Activated CD4-positive, alpha-beta memory T cell treated with anti-CD3 and anti-CD28 coated beads for 36 hours (primary cell): ENCODE data around the gene MYRF. TPM values are rescaled to one million over a fixed set of nuclear protein-coding genes. Genes with fewer than 3 reads are reported as not detected.

ENCODE experiments used
- CTCF ChIA-PET: fragments of 350-600 bp; sonication (Branson Sonifier 250); formaldehyde crosslinking; loops from one replicate; lab custom pipeline; 2021; ENCODE audit warnings: antibody characterized with exemption, inconsistent platforms; lab: Charles Lee
- POLR2A ChIA-PET: fragments of 350-600 bp; sonication (Branson Sonifier 250); formaldehyde crosslinking; loops from one replicate; lab custom pipeline; 2021; ENCODE audit warnings: antibody characterized with exemption; lab: Charles Lee
- DNase-seq: peaks from one replicate; pipeline ENCODE4 v3.0.0-alpha.2; 2020
- H3K27ac Mint-ChIP-seq: one replicate; pipeline ENCODE4 v1.8.0; 2021; ENCODE audit warnings: mixed read lengths
- H3K27me3 Mint-ChIP-seq: one replicate; pipeline ENCODE4 v1.8.0; 2021; ENCODE audit warnings: mixed read lengths
- H3K36me3 Mint-ChIP-seq: one replicate; pipeline ENCODE4 v1.8.0; 2021; ENCODE audit warnings: mixed read lengths
- H3K4me1 Mint-ChIP-seq: one replicate; pipeline ENCODE4 v1.8.0; 2021; ENCODE audit warnings: low read depth, mixed read lengths
- H3K4me3 Mint-ChIP-seq: one replicate; pipeline ENCODE4 v1.8.0; 2021; ENCODE audit warnings: mild to moderate bottlenecking, mixed read lengths
- H3K9me3 Mint-ChIP-seq: one replicate; pipeline ENCODE4 v1.8.0; 2021; ENCODE audit warnings: mixed read lengths
- intact Hi-C: fragments of 100-400 bp; cut with micrococcal nuclease; formaldehyde crosslinking; loops from one replicate; pipeline ENCODE4 v1.15.1; 2023
- total RNA-seq, 2 experiments: library from RNA; stranded (reverse); gene quantifications; one replicate each; pipeline ENCODE4 v1.2.3, GENCODE V29; 2021

MYRF gene
- total RNA-seq, 2 experiments from 2014 or later = 1.2 to 1.4 TPM

DNA sequence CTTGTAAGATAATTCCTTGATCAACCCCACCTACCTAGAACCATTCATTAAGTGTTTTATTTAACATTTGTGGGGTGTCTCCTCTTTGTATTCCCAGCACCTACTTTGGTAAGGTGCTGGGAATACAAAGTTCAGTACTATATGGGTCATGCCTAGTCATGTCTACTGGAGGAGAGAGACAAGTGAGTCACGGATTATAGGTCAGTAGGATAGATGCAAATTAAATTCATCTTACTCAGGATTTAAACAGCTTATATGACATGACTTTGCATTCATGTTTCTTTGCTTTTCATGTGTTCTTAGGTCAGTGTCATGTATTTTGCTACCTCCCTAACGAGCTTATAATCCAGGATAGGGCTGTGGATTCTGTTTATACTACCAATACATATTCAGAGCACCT is 67.7 kb downstream of the MYRF start:
- Mint-ChIP-seq H3K27me3 (peaks cover 7% of the 10 kb centered on the region), H3K4me3 (no peak overlapping the region), H3K36me3 (peaks cover 3% of the 10 kb centered on the region), H3K9me3 (no peaks in the 10 kb centered on the region), H3K4me1 (peaks cover 7% of the 10 kb centered on the region), H3K27ac (no peak overlapping the region)
- DNase-seq = no peak
- POLR2A ChIA-PET = no interaction called here
- CTCF ChIA-PET = interaction anchor here (2.1 kb wide), 1 partner anchor 23 kb away, joined by 7 read pairs; no protein-coding TSS in a partner anchor
- intact Hi-C loops = no loop called here

- H3K27ac Mint-ChIP-seq = no peak overlapping the region
- ChIA-PET POLR2A (interaction anchor here (0.9 kb wide), 1 partner anchor 11 kb away, joined by 4 read pairs; the partner anchor contains the start of gene FADS1), CTCF (interaction anchor here (3.0 kb wide), 1 partner anchor 11 kb away, joined by 20 read pairs; the partner anchor contains the start of gene FADS1)
- H3K4me3 Mint-ChIP-seq = peak overlapping the region; percentile 85
- H3K27me3 Mint-ChIP-seq = peaks cover 15% of the 10 kb centered on the region
- no peak for DNase-seq
- H3K36me3 Mint-ChIP-seq = peaks cover 2% of the 10 kb centered on the region
- no peaks in the 10 kb centered on the region for H3K9me3 Mint-ChIP-seq
- H3K4me1 Mint-ChIP-seq = peaks cover 8% of the 10 kb centered on the region
- intact Hi-C loops = loop anchor here (5.0 kb wide), 1 partner anchor 35 kb away; the partner anchor contains the start of genes FEN1 and TMEM258
Measured at GRCh38 chr11:61826930-61827570, 74.6 kb downstream of the MYRF start.

- ChIA-PET CTCF (interaction anchor here (1.0 to 3.0 kb wide), 6 partner anchors 11 to 184 kb away, joined by 3 to 20 read pairs (median 4); partner anchors contain the start of gene FADS1), POLR2A (interaction anchor here (0.9 to 2.1 kb wide), 3 partner anchors 11 to 35 kb away, joined by 4 to 8 read pairs (median 4); partner anchors contain the start of genes FADS1, FEN1 and TMEM258)
- H3K4me3 Mint-ChIP-seq = peak within 1 kb of the TSS; percentile 85
- peaks cover 2% of the 10 kb centered on the region for H3K36me3 Mint-ChIP-seq
- intact Hi-C loops = loop anchor here (1.0 to 5.0 kb wide), 2 partner anchors 11 to 35 kb away; partner anchors contain the start of genes FEN1 and TMEM258
- H3K9me3 Mint-ChIP-seq = no peaks in the 10 kb centered on the region
- peak within 1 kb of the TSS; percentile 52 for H3K27ac Mint-ChIP-seq
- peaks cover 8% of the 10 kb centered on the region for H3K4me1 Mint-ChIP-seq
- peaks cover 15% of the 10 kb centered on the region for H3K27me3 Mint-ChIP-seq
- peak; percentile 89 for DNase-seq
Measured at GRCh38 chr11:61827571-61828378, 75.3 kb downstream of the MYRF start, which contains the start of gene FADS2. FADS2 (plus strand) TSS chr11:61828300; CDS start chr11:61828391, 91 bp downstream.

- CTCF ChIA-PET = interaction anchor here (1.0 to 3.0 kb wide), 7 partner anchors 12 to 184 kb away, joined by 3 to 20 read pairs (median 4); partner anchors contain the start of gene FADS1
- H3K27me3 Mint-ChIP-seq = peaks cover 15% of the 10 kb centered on the region
- H3K9me3 Mint-ChIP-seq = no peaks in the 10 kb centered on the region
- intact Hi-C loops = loop anchor here (1.0 to 5.0 kb wide), 2 partner anchors 12 to 36 kb away; partner anchors contain the start of genes FEN1 and TMEM258
- H3K4me1 Mint-ChIP-seq = peaks cover 8% of the 10 kb centered on the region
- POLR2A ChIA-PET = interaction anchor here (1.0 to 2.1 kb wide), 3 partner anchors 11 to 36 kb away, joined by 4 to 8 read pairs (median 4); partner anchors contain the start of genes FADS1, FEN1 and TMEM258
- H3K4me3 Mint-ChIP-seq = peak overlapping the region; percentile 85
- H3K27ac Mint-ChIP-seq = peak overlapping the region; percentile 52
- no peak for DNase-seq
- peaks cover 2% of the 10 kb centered on the region for H3K36me3 Mint-ChIP-seq
Measured at GRCh38 chr11:61828379-61828628, 75.9 kb downstream of the MYRF start.

DNA sequence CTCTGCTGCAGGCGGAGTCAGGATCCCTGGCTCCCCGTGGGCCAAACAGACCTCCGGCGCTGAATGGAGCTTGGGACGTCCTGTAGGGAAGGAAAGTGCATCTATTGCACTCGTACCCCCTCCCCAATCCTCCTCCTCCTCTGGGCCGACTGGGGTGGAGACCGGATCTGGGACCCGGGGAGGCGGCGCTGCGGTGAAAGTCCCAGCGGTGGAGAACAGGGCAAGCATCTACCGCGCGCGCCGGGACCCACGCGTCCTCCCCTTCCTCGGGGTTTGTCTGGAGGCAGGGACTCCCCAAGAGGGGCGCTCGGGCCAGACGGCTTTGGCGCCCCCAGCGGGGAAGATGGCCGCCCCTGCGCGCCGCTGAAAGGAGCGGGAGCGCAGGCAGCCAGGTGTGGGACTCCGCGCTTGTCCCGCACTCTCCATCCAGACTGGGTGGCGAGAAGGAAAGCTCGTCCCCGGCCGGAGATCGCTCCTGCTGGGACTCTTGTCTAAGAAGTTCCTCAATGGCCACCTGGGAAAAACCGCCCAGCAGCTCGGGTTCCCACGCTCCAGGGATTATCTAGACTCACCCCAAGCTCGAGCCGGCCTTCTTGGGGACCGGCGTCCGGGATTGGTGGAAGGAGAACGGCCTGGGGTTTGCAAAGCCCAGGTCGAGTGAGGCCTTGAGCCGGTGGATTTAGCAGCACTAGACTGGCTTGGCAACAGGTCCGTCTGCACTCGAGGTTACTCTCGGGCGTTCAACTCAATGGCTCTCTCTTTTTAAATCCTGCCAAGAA is 76.4 kb downstream of the MYRF start:
- H3K4me1 Mint-ChIP-seq = peaks cover 13% of the 10 kb centered on the region
- POLR2A ChIA-PET = interaction anchor here (0.7 to 2.1 kb wide), 5 partner anchors 12 to 37 kb away, joined by 3 to 8 read pairs (median 3); partner anchors contain the start of genes FADS1, FEN1 and TMEM258
- H3K36me3 Mint-ChIP-seq = peaks cover 2% of the 10 kb centered on the region
- intact Hi-C loops = loop anchor here (1.0 to 5.0 kb wide), 2 partner anchors 13 to 37 kb away; partner anchors contain the start of genes FEN1 and TMEM258
- H3K4me3 Mint-ChIP-seq = peak overlapping the region; percentile 85
- H3K9me3 Mint-ChIP-seq = no peaks in the 10 kb centered on the region
- peak overlapping the region; percentile 43 for H3K27ac Mint-ChIP-seq
- peak; percentile 51 for DNase-seq
- H3K27me3 Mint-ChIP-seq = peaks cover 15% of the 10 kb centered on the region
- CTCF ChIA-PET = interaction anchor here (0.7 to 3.0 kb wide), 11 partner anchors 12 to 253 kb away, joined by 3 to 20 read pairs (median 3); partner anchors contain the start of gene FADS1

- Mint-ChIP-seq H3K27ac (no peak overlapping the region), H3K9me3 (no peaks in the 10 kb centered on the region), H3K27me3 (peaks cover 14% of the 10 kb centered on the region), H3K4me1 (peaks cover 21% of the 10 kb centered on the region), H3K4me3 (peak overlapping the region; percentile 85), H3K36me3 (peaks cover 2% of the 10 kb centered on the region)
- POLR2A ChIA-PET = interaction anchor here (1.3 kb wide), 1 partner anchor 15 kb away, joined by 3 read pairs; no protein-coding TSS in a partner anchor
- intact Hi-C loops = loop anchor here (5.0 kb wide), 1 partner anchor 38 kb away; the partner anchor contains the start of genes FEN1 and TMEM258
- CTCF ChIA-PET = interaction anchor here (1.4 to 3.0 kb wide), 4 partner anchors 13 to 252 kb away, joined by 3 to 20 read pairs (median 4); partner anchors contain the start of gene FADS1
- no peak for DNase-seq
Measured at GRCh38 chr11:61829806-61830205, 77.4 kb downstream of the MYRF start.

DNA sequence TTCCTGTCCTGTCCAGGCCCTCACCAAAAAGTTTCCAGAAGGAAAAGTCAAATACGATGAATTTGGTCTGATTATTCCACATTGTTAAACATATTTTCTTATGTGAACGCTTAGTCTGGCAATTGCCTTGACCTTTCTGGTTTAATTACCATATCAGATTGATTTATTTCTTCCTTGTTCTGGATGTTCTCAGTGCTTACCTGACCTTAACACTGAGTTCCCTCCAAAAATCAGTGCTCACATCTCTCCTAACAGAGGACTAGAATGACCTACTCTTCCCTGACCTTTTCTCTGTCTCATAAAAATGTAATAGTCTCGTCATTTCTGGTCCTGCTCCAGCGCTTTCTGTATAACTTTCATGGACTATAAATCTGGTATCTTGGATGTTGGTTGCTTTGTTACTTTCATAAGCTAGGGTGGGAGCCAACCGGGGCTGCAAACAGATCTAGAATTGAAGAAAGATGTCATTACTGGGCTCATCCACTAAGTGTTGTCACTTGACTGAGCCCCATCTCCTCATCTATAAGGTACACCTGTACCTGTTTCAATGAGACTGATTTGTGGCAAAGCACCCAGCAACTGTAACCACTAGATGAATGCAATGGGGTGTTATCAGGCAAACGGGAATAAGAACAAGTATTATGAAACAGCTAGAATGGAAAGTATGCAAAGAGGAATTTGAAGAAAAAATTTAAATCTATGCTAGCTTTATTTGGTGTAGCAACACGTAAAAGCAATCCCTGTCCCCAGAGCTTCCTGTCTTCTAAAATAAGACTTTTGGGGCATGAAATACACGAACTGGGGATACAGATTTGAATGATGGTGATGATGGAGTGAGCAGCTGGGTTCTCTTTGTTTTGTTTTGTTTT is 78.0 kb downstream of the MYRF start:
- peak overlapping the region; percentile 20 for H3K4me3 Mint-ChIP-seq
- peaks cover 2% of the 10 kb centered on the region for H3K36me3 Mint-ChIP-seq
- no peaks in the 10 kb centered on the region for H3K9me3 Mint-ChIP-seq
- ChIA-PET CTCF (interaction anchor here (1.0 to 1.1 kb wide), 2 partner anchors 15 to 68 kb away, joined by 4 read pairs; no protein-coding TSS in a partner anchor), POLR2A (no interaction called here)
- peaks cover 25% of the 10 kb centered on the region for H3K4me1 Mint-ChIP-seq
- H3K27me3 Mint-ChIP-seq = peaks cover 12% of the 10 kb centered on the region
- no peak overlapping the region for H3K27ac Mint-ChIP-seq
- DNase-seq = no peak
- intact Hi-C loops = no loop called here

- no peaks in the 10 kb centered on the region for H3K9me3 Mint-ChIP-seq
- no peak overlapping the region for H3K4me3 Mint-ChIP-seq
- CTCF ChIA-PET = interaction anchor here (0.6 kb wide), 1 partner anchor 116 kb away, joined by 3 read pairs; no protein-coding TSS in a partner anchor
- no peak overlapping the region for H3K27ac Mint-ChIP-seq
- intact Hi-C loops = no loop called here
- peaks cover 2% of the 10 kb centered on the region for H3K36me3 Mint-ChIP-seq
- no peak for DNase-seq
- peaks cover 25% of the 10 kb centered on the region for H3K4me1 Mint-ChIP-seq
- POLR2A ChIA-PET = no interaction called here
- H3K27me3 Mint-ChIP-seq = peaks cover 9% of the 10 kb centered on the region
Measured at GRCh38 chr11:61832207-61832606, 79.8 kb downstream of the MYRF start.

- DNase-seq = no peak
- H3K9me3 Mint-ChIP-seq = no peaks in the 10 kb centered on the region
- peaks cover 2% of the 10 kb centered on the region for H3K36me3 Mint-ChIP-seq
- no peak overlapping the region for H3K4me3 Mint-ChIP-seq
- H3K27me3 Mint-ChIP-seq = peaks cover 8% of the 10 kb centered on the region
- POLR2A ChIA-PET = no interaction called here
- H3K27ac Mint-ChIP-seq = no peak overlapping the region
- CTCF ChIA-PET = interaction anchor here (1.7 kb wide), 1 partner anchor 18 kb away, joined by 3 read pairs; no protein-coding TSS in a partner anchor
- intact Hi-C loops = no loop called here
- H3K4me1 Mint-ChIP-seq = peaks cover 24% of the 10 kb centered on the region
Measured at GRCh38 chr11:61832754-61833153, 80.3 kb downstream of the MYRF start.

DNA sequence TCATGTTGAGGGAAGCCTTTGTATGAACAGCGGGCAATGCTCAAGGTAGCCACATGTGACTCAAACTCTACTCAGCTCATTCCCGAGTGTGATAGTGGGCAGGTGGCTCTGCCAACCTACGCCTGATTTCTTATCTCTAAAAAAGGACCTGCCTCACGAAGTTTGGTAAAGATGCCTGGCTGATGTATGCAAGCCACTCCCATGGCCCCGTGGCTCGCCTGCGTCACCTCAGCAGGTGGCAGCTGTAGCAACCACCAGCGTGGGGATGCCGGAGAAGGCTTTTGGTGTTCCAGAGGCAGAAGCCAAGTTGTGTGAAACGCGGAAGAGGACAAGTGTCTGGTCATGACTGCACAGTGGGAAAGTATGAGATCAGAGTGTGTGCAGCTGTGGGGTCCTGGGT is 81.0 kb downstream of the MYRF start:
- Mint-ChIP-seq H3K4me1 (peaks cover 24% of the 10 kb centered on the region), H3K9me3 (no peaks in the 10 kb centered on the region), H3K36me3 (peaks cover 2% of the 10 kb centered on the region)

More for the DNA sequence above, 81.0 kb downstream of the MYRF start:
- no peak overlapping the region for H3K4me3 Mint-ChIP-seq
- intact Hi-C loops = no loop called here
- H3K27ac Mint-ChIP-seq = peak overlapping the region; percentile 89
- ChIA-PET POLR2A (no interaction called here), CTCF (interaction anchor here (1.5 to 1.7 kb wide), 2 partner anchors 18 to 37 kb away, joined by 3 to 4 read pairs; no protein-coding TSS in a partner anchor)
- no peak for DNase-seq
- peaks cover 8% of the 10 kb centered on the region for H3K27me3 Mint-ChIP-seq
